ENCODE measurements around the gene SMAD1. TPM values are rescaled to one million over a fixed set of nuclear protein-coding genes. Genes with fewer than 3 reads are reported as not detected.

The SMAD1 gene
- total RNA-seq (2021) = 14.1 to 15.4 TPM (median 15.1 TPM) in 3 replicates
- percentile 75 among the genes with signal in this experiment for Bru-seq, nascent RNA
- long read RNA-seq, experiment 1, transcript SMAD1-201 (7 exons, 1,966 nt) = major isoform, 27 of 65 reads
- long read RNA-seq, experiment 1, partial matches to known transcripts = 5 of 65 reads
- long read RNA-seq, experiment 1, other reads (novel, unspliced or antisense) = 32 of 65 reads
- long read RNA-seq, experiment 2, transcript SMAD1-201 (7 exons, 1,966 nt) = major isoform, 5 of 27 reads
- long read RNA-seq, experiment 2, partial matches to known transcripts = 16 of 27 reads
- long read RNA-seq, experiment 2, other reads (novel, unspliced or antisense) = 5 of 27 reads
- long read RNA-seq, experiment 3, partial matches to known transcripts = 2 of 42 reads
- long read RNA-seq, experiment 3, other reads (novel, unspliced or antisense) = 37 of 42 reads

GRCh38 chr4:145481164-145481941 is at the start of gene SMAD1:
TSS of gene SMAD1 (plus strand) at chr4:145481853. CDS start at chr4:145514614, 32,761 bp downstream.
- DNase-seq (ENCODE audit: low spot score) = peak; percentile 79
- peak within 1 kb of the TSS; percentile 39; the same call in 1 of the 2 replicates for H3K27ac Mint-ChIP-seq
- peaks cover 7% of the 10 kb centered on the region for H3K9me3 Mint-ChIP-seq
- TF ChIP-seq ZNF219 (CRISPR knock-in tag; IDR thresholded peaks at IDR 0.05; ENCODE audit: borderline replicate concordance) = no peak
- TF ChIP-seq TEAD1 (CRISPR knock-in tag; IDR thresholded peaks at IDR 0.05) = 0 out of 2 replicates have a peak, but pooled peaks have one; percentile 43
- TF ChIP-seq ATF2 (CRISPR knock-in tag; IDR thresholded peaks at IDR 0.05; ENCODE audit: borderline replicate concordance, low read depth) = no peak
- no peak for TF ChIP-seq ZBTB21 (CRISPR knock-in tag; IDR thresholded peaks at IDR 0.05; ENCODE audit: borderline replicate concordance)
- TF ChIP-seq ARID4B (CRISPR knock-in tag; IDR thresholded peaks at IDR 0.05; ENCODE audit: borderline replicate concordance) = 0 out of 2 replicates have a peak, but pooled peaks have one; percentile 23
- 0 out of 2 replicates have a peak, but pooled peaks have one; percentile 38 for TF ChIP-seq FOXP4 (CRISPR knock-in tag; IDR thresholded peaks at IDR 0.05)
- TF ChIP-seq JAZF1 (CRISPR knock-in tag; IDR thresholded peaks at IDR 0.05) = no peak
- no peak for TF ChIP-seq AFF4 (CRISPR knock-in tag; IDR thresholded peaks at IDR 0.05; ENCODE audit: borderline replicate concordance)
- TF ChIP-seq ESRRA (CRISPR knock-in tag; IDR thresholded peaks at IDR 0.05; ENCODE audit: borderline replicate concordance) = 0 out of 2 replicates have a peak, but pooled peaks have one; percentile 68
- TF ChIP-seq FOXP1 (CRISPR knock-in tag; IDR thresholded peaks at IDR 0.05; ENCODE audit: borderline replicate concordance) = peak; percentile 62; the same call in 1 of the 2 replicates
- TF ChIP-seq ZBTB43 (CRISPR knock-in tag; IDR thresholded peaks at IDR 0.05) = peak; percentile 56; the same call in 1 of the 2 replicates
- 0 out of 2 replicates have a peak, but pooled peaks have one; percentile 71 for TF ChIP-seq E2F4 (CRISPR knock-in tag; IDR thresholded peaks at IDR 0.05; ENCODE audit: borderline replicate concordance, low read depth)
- TF ChIP-seq TCF7 (CRISPR knock-in tag; IDR thresholded peaks at IDR 0.05; ENCODE audit: low read depth) = 0 out of 2 replicates have a peak, but pooled peaks have one; percentile 35
- no peak for TF ChIP-seq ZNF121 (CRISPR knock-in tag; IDR thresholded peaks at IDR 0.05)
- TF ChIP-seq KAT7 (CRISPR knock-in tag; IDR thresholded peaks at IDR 0.05; ENCODE audit: borderline replicate concordance) = 0 out of 2 replicates have a peak, but pooled peaks have one; percentile 28
- TF ChIP-seq SMAD4 (CRISPR knock-in tag; IDR thresholded peaks at IDR 0.05) = no peak

More at GRCh38 chr4:145481164-145481941, at the start of gene SMAD1:
- ChIA-PET CTCF (interaction anchor here (1.2 kb wide), 1 partner anchor 248 kb away, joined by 3 read pairs; no protein-coding TSS in a partner anchor), POLR2A (no interaction called here)
- Mint-ChIP-seq H3K4me3 (peak within 1 kb of the TSS; percentile 85), H3K27me3 (ENCODE audit: low read depth) (peaks cover 13% of the 10 kb centered on the region), H3K36me3 (peaks cover 5% of the 10 kb centered on the region; the same call in 1 of the 2 replicates), H3K4me1 (peaks cover 13% of the 10 kb centered on the region)
- ATAC-seq = peak; percentile 81
